GM21381 (cell line): Measurements from ENCODE around the gene TGFBR3.
A peak's percentile ranks its signal among the peaks of the same experiment; 100 is the strongest.

Experiments
- ATAC-seq: cut with Tn5 transposase; IDR thresholded peaks from one replicate; pipeline ENCODE4 v1.9.1; 2021; ENCODE audit warnings: mild to moderate bottlenecking, moderate library complexity; ENCODE audit not compliant: unreplicated experiment

The TGFBR3 gene

DNA sequence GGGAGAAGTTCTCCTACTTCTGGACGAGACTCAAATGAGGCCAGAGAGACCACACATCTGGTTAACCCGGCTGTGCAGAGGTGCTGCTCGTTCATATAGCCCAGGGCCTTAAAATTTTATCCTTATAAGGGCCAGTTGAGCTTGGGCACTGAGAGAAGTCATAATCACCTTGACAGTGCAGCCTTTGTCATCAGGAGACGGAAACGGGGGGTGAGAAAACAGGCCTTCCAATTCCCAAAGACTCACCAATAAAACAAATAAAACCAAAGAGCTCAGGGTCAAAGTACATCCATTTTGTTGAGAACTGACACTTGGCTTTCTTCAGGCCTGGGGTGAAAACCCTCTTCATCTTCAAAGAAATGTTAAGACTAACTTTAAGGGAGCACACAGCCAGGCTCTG, 167.1 kb downstream of the TGFBR3 start:
- no peak for ATAC-seq

DNA sequence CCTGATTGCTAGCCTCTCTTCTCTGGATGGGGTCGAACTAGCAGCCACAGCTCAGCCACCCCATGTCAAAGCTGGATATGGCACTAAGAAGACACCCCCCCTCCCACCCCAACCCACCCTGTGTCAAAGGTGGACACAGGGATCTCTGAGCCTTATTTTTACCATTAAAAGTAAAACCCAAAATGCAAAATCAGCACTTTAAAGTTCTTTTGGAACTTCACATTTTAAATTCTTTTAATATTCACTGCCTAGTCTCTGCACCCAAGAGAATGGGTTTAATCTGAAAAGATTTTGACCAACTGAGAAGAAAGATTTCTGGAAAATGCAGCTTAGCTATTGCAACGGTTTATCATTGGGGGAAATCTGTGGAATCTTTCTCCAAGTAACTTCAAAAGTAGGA, 167.6 kb downstream of the TGFBR3 start:
- no peak for ATAC-seq

DNA sequence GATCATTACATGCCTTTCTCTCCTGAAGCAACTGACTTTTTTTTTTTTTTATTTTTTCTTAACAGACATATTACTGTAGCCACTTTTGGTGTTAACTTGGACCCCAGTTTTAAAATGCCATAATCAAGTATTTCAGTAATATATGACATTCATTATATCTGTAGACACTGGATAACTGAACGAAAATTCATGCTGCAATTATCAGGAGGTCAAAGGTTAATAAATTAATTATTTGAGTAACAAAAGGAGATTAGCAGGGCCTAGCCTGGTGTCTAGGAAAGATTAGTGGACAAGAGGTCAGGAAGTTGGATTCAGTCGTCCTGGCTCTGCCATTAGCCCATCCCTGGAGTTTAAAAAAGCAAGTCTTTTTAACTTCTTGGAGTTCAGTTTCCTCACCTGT, 168.1 kb downstream of the TGFBR3 start:
- no peak for ATAC-seq

DNA sequence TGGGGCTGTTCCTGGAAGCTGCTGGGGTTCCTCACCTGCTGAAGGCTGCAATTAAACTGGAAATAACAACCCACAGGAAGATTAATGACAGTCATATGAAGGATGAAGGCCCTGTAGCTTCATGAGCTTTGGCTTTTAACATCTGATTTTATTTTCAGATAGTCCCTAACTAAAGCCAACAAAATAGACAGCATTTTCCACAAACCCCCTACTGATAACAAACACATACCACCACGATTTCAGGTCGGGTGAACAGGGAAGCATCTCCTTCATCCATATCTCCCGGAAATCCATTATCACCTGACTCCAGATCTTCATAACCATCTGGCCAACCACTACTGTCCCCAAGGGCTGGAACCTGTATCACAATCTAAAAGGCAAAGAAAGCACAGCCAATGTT, 169.6 kb downstream of the TGFBR3 start:
- no peak for ATAC-seq

DNA sequence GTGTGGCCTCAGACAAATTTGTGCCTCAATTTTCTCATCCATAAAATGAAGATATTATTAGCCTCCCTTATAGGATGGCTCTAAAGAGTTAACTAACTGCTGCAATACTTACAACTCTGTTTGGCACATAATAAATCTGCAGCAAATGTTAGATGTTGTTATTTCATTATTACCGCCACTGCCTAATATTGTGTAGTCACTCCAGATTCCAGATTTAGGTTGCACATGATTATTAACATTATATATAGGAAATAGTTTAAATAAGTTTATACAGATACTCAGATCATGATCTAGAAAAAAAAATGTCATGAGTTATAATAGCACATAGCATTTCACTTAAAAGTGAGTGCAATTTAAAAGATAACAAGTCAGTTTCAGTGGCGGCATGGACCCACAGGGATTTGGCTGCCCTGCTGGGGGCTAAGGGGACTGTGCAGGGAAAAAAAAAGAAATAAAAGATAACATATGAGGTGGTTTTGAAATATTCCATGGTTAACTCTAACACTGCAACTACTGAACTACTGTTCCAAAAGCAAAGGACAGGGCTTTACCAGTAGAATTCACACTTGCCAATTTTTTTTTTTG, 170.4 kb downstream of the TGFBR3 start:
- no peak for ATAC-seq

DNA sequence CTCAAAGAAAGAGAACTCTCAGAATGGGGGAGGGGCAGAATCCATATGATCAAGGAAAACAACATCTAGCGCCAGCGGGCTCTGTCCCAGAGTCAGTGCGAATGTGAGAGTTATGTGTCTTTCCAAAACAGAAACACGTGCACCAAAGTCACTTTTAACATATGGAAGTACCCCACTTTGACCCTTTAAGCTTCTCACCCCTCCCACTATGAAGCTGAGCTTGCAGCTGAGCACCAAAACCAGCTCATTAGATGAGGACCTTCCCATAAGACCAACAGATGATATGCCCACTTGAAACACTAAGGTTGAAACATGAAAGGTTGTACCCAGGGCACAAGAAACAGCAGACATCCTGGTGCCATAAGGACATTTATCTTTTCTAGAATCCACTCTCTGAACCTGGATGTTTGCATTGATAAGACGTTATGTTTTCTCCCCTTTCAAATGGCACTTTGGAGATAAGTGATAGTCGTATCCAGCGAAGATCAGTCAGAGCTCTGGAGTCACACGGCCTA, 171.0 kb downstream of the TGFBR3 start:
- no peak for ATAC-seq

DNA sequence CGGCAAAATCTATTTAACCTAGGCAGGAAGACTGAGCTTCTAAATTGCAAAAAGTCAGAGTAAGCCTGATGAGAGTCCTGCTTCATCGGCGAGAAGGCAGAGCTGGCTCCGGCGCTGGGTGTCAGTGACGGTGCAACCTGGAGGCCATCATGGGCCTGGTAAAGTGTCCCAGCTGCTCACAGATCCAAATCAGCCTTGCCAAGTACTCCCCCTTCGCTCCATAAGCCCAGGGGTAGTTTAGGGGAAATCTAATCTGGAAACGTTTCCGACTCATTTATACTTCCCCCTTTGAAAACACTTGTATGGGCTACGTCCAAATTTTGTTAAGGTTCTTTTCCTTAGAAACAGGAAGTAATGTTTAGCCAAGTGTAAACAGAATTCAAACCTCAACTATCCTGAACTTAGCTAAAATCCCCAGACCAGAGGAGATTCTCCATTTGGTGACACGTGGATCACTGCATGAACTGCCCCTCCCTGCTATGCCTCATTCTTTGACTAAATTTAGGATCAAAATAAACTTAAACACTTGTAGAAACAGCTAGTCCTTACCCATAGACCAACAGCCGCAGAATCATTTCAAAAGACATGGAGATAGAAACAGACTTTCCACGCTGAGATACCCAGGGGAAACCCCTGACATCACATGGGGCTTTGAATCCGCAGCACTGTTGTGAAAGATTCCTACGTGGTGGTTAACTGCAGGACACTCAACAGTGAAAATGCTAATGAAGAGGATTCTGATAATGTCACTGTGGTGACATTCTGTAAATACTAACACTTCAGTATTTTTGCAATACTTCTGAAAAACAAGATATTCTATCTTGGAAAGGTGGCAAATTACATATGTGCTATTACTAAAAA, 172.7 kb downstream of the TGFBR3 start:
- peak; percentile 67 for ATAC-seq

DNA sequence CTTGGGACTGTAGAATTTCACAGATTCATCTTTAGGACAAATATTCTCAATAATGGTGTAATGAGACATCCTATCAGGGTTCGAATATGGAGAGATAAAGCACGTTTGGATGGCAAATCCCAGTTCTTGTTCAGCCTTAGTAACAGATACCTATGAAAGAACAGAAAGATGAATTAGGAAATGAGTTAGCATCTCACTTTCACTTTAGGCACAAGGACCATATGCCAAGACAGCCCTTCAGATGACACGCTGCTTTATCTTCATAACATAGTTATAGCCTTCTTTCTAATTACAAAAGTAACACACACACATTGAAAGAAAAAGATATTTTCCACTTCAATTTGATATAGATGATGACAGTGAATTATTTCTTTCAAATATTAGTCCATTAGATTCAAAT, 173.6 kb downstream of the TGFBR3 start:
- ATAC-seq, result no peak

DNA sequence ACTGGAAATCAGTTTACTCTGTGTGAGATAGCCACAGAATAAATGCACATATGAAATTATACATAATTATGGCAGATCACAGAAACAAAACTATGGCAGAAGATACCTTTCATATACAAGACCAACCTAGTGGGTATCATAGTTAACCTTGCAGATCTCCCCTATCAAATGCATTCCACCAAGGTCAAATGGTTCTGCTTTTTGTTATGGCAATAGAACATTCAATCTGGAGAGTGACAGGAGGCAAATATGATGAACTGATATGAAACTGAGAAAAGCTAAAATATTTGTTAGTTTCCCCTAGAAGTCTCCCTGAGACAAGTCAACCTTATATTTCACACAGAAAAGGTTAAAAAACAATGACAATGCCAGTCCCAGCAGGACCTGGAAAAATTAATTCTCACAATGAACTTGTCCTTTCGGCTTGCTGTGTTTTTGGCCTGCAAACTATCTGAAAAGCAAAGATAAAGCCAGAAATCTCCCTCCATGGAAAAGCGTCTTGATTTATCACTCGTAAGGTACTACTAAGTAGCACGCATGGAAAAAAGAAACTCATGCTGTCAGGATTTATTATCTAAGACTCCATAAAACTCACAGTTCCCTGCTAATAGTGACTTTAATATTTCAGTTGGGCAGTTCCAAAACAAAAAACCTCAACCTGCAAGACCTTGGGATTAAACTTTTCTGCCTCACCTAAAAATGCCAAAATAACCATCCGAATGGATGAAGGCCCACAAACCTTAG, 174.3 kb downstream of the TGFBR3 start:
- ATAC-seq, result no peak

DNA sequence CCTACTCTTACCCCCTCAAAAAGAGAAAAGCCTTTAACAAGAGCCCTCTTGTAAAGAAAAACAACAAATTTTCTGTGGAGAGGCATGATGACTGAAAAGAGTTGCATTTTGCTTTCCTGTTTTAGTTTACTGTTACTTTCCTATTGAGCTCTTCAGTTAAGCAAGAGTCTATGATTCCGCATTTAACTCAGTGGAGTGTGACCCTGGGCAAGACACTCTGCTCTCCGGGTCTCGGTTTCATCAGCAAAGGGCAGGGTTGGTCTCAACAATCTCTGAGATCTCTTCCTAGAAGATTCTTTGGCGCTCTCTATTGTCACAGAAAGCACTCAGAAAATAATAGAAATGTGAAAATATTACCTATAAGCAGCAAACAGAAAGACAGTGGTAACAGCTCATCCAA, 175.7 kb downstream of the TGFBR3 start:
- ATAC-seq, result no peak

DNA sequence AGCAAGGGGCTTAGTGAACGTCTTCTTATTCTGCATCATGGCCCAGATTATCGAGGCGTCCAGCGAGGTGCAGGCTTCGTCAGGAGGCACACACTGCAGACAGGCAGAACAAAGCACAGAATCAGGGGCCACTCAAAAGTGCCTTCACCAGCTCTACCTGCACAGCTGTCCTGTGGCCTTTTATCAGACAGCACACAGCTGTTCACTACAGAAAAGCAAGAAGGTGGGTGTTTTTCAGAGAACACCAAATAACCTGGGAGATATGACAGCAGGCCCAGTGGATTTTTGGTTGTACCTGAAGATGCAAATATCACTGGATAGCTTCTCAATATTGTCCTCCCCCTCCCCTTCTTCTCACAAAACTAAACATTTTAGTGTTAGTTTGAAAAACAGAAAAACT, 177.3 kb downstream of the TGFBR3 start:
- no peak for ATAC-seq

DNA sequence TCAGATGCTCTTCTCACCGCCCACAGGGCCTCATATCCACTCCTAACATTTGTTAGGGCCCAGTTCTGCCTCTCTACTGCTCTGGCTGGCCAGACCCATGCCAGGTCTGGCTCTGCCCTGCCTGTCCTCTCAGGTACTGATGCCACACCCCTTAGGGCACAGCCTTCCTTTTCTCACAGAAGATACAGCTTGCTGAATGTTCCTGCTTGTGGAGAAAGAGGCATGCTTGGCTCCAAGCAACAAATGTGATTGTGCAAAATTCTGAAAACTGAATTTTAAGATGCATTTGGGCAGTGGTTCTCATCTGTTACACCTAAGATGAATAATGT, 178.1 kb downstream of the TGFBR3 start:
- ATAC-seq, result no peak

DNA sequence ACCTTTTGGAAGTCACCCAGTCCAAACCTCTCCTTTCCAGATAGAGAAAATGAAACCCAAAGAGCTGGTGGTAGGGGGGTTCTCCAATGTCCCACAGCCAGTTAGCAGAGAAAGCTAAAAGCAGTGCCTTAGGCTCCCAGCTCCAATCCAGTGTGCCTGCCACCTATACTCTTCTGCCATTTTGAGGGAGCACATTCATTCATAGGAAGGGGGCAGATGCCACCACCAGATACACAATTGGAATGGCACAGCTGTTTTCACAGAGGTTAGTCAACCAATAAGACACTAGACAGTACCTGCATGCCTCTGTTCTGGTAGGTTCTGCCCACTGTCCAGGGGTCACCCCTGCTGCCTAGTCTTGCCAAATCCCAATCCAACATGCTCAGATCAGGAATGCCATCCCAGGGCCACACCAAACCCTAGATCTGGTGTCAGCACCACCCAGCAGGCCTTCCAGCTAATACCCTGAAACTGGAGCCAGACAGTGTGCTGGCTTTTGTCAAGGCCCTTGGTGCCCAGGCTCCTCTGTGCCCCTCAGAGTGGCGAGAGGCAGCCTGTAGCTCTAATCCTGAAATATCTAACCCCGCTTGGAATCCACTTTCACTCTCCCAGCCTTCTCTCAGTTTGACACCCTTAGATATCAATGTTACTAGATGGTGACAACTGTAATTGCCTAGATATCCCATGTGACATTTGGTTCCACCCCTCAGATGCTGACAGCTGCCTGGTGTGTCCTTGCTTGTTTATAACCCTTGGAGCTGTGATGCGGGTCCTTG, 178.6 kb downstream of the TGFBR3 start:
- ATAC-seq, result no peak

DNA sequence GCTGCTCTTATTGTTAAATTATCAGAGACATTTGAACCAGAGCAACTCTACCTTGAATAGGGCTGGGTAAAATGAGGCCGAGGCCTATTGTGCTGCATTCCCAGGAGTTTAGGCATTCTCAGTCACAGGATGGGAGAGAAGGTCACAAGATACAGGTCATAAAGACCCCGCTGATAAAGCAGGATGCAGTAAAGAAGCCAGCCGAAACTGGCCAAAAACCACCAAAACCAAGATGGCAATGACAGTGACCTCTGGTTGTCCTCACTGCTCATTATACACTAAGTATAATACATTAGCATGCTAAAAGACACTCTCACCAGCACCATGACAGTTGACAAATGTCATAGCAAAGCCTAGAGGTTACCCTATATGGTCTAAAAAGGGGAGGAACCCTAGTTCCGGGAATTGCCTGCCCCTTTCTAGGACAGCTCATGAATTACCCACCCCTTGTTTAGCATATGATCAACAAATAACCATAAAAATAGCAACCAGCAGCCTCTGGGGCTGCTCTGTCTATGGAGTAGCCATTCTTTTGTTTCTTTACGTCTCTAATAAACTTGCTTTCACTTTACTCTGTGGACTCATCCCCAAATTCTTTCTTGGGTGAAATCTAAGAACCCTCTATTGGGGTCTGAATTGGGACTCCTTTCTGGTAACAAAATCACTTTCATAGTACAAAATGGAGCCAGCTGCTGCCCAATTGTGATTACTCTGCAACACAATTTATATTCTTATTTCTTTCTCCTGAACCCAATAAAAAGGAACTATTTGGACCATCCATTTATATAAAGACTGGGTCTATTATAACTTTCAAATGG, 179.6 kb downstream of the TGFBR3 start:
- ATAC-seq, result no peak

DNA sequence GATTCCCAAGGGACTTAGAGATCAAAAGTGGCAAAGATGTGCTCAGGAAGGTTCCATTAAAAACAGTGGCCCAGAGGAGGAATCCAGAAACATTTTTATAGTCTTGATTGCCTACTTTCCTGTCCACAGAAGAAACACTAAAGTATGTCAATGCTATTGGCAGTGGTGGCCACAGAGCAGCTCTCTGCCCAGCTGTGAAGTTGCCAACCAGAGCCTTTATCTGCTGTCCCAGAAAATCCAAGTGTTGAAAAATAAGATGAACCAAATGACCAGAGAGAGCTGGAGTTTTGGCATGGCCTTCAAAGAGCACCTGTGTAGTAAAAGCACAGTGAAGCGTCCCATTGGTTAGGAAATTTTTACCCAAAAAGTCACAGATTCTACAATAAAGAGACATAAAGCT, 181.2 kb downstream of the TGFBR3 start:
- ATAC-seq, result no peak

DNA sequence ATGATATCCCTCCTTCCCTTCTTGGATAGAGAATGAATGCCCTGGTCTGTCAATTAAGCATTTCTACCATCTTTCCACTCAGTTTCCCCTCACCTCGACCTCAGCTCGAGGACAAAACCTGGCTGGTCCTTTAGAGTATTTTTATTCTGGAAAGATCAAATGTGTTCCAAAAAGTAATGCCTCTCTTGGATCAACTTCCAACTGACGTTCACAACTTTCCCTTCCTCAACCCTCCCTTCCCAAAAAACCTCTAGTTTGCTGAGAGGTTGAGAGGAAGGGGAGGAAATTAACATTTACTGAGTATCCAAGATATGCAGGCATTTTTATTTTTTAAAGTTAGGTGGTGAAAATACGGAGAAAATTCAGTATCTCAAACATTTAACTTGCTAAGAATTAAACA, 182.9 kb downstream of the TGFBR3 start:
- no peak for ATAC-seq

DNA sequence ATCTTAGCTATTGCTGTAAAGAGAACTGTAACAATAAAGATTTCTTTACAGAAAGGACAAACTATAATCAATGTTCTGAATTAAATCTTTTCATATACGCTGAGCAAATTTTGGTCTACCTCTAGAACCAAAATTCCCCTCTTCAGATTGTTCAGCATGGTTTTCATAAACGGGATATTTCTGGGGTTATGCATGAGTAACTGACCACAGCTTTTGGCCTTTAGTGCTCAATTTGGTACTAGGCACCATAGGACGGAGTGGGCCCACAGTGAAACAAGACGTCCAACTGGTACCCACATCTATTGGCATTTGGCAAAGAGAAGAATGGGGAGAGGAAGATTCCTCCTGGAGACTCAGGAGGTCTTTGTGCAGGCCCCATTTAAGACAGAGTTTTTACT, 184.5 kb downstream of the TGFBR3 start:
- no peak for ATAC-seq

DNA sequence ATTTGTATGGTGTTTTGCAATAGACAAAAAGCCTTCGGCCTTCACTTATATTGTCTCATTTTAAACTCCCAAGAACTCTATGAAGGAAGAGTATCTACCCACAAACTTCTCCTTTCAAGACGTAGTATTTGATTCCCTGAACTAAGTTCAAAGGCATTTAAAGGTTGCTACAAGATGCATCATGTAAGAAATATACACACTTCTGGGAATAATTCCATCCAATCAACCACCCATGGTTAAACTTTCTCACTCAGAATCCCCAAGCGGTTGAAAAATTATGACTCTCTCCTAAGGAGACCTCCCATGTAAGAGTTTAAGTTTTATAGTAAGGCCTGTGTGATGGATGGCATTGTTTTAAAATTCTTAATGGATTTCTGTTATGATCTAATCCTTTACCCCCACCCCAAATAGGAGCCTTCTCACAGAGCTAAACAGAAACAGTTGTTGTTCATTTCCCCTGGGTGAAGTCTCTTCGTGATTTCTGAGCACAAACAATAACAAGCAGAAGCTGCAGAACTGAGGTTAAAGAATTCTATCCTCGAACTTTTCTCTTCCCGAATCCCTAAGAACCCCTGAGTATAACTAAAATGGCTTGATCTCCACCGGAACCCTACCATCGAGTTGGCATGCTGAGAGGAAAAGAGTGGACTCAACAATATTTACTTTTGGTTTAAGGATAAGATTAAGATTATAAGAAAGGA, 185.0 kb downstream of the TGFBR3 start:
- no peak for ATAC-seq

DNA sequence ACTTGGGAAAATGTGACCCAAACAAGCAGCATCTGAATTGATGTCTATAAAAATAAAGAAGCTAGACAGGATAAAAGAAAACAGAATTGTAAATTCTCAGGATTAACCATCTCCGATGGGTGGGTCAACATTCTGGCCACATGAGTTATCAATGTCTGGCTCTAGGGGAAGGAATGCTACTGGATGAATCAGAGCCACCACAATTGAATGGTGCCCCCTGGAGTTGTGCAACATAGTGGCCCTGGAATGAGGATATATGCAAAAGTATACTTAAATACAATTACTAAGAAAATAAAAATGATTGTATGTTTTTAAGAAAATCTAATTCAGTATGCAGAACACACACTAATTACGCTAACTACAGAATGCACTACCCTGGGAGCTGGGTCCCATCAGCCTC, 185.6 kb downstream of the TGFBR3 start:
- no peak for ATAC-seq
